A549 (cell line): ENCODE measurements around the gene TTC21A. TPM values are rescaled to one million over a fixed set of nuclear protein-coding genes. Genes with fewer than 3 reads are reported as not detected.

Experiments used
- ATAC-seq, 2 experiments: fragments of 200-7000 bp in 1 of 2; fragments of >200 bp in 1 of 2; cut with Nextera tagmentation in 1 of 2; cut with Tn5 transposase in 1 of 2; 3 replicates each; pipeline versions ENCODE4 v1.8.0 to v1.9.1; 2018 to 2020; ENCODE audit warnings: mild to moderate bottlenecking in 1 of 2, moderate library complexity in 1 of 2
- CTCF ChIA-PET: fragments of 300-600 bp; sonication (Branson Sonifier 250); formaldehyde crosslinking; extraction: SDS; loops from one replicate; lab custom pipeline; 2021; ENCODE audit warnings: antibody characterized with exemption, inconsistent platforms; lab: Yijun Ruan, JAX
- POLR2A ChIA-PET: fragments of 350-600 bp; formaldehyde crosslinking; extraction: SDS; loops from one replicate; lab custom pipeline; 2021; ENCODE audit warnings: antibody characterized with exemption, inconsistent platforms; lab: Yijun Ruan, JAX
- DNase-seq, 2 experiments: peaks; one replicate each; pipeline versions ENCODE4 v3.0.0 to v3.0.0-alpha.2; 2011 to 2016; ENCODE audit warnings: low read depth in 1 of 2, low spot score in 1 of 2
- FAIRE-seq: peaks from 2 replicates; lab custom pipeline; 2011; peaks lifted over from hg19 to GRCh38; lab: Jason Lieb, UNC
- H3K27ac ChIP-seq, 2 experiments: fragments of >200 bp; sonication (Bioruptor Twin); formaldehyde crosslinking; 3 replicates each; pipeline ENCODE4 v1.5.1; 2016 to 2017
- H3K4me1 ChIP-seq: fragments of >200 bp; sonication (Bioruptor Twin); formaldehyde crosslinking; 3 replicates; pipeline ENCODE4 v1.6.1; 2016
- H3K4me2 ChIP-seq: fragments of >200 bp; sonication (Bioruptor Twin); formaldehyde crosslinking; 3 replicates; pipeline ENCODE4 v1.6.1; 2016
- H3K4me3 ChIP-seq: fragments of >200 bp; sonication (Bioruptor Twin); formaldehyde crosslinking; 3 replicates; pipeline ENCODE4 v1.5.1; 2016
- H3K9me3 ChIP-seq: fragments of >200 bp; sonication (Bioruptor Twin); formaldehyde crosslinking; 3 replicates; pipeline ENCODE4 v1.6.1; 2016
- CBX2 ChIP-seq: fragments of 200-600 bp; sonication (generic); IDR thresholded peaks from 2 replicates; pipeline ENCODE4 v1.6.1; 2016; ENCODE audit warnings: low read depth, mild to moderate bottlenecking, borderline replicate concordance
- CBX8 ChIP-seq: fragments of 200-600 bp; sonication (generic); IDR thresholded peaks from 2 replicates; pipeline ENCODE4 v1.6.1; 2016
- EHMT2 ChIP-seq: fragments of 200-600 bp; sonication (generic); IDR thresholded peaks from 2 replicates; pipeline ENCODE4 v1.6.1; 2016; ENCODE audit warnings: antibody characterized with exemption, low read depth, mild to moderate bottlenecking, moderate library complexity
- EP300 ChIP-seq, 2 experiments: fragments of >200 bp; sonication (Bioruptor Twin); formaldehyde crosslinking; IDR thresholded peaks; 2 replicates in 1 of 2; 3 replicates in 1 of 2; pipeline ENCODE4 v1.6.1; 2016 to 2017
- FOSB ChIP-seq: fragments of 250-450 bp; sonication (Bioruptor Pico); IDR thresholded peaks from 2 replicates; pipeline ENCODE4 v1.5.0; 2020; ENCODE audit warnings: mild to moderate bottlenecking, moderate library complexity
- HOXA7 ChIP-seq: fragments of 250-450 bp; sonication (Bioruptor Pico); IDR thresholded peaks from 2 replicates; pipeline ENCODE4 v1.5.0; 2020; ENCODE audit warnings: mild to moderate bottlenecking, moderate library complexity
- HOXB5 ChIP-seq: fragments of 250-450 bp; sonication (Bioruptor Pico); IDR thresholded peaks from 2 replicates; pipeline ENCODE4 v1.5.0; 2020; ENCODE audit warnings: mild to moderate bottlenecking, moderate library complexity
- JUNB ChIP-seq: fragments of >200 bp; sonication (Bioruptor Twin); formaldehyde crosslinking; IDR thresholded peaks from 2 replicates; pipeline ENCODE4 v1.6.1; 2016
- KDM5A ChIP-seq: fragments of 200-600 bp; sonication (generic); IDR thresholded peaks from 2 replicates; pipeline ENCODE4 v1.6.1; 2016; ENCODE audit warnings: antibody characterized with exemption, mild to moderate bottlenecking
- MAFK ChIP-seq: fragments of 450-650 bp; IDR thresholded peaks from 2 replicates; pipeline ENCODE4 v1.6.1; 2014; ENCODE audit not compliant: partially characterized antibody
- MAZ ChIP-seq: fragments of 150-350 bp; IDR thresholded peaks from 2 replicates; pipeline ENCODE4 v1.6.1; 2014; ENCODE audit warnings: antibody characterized with exemption, low read depth, low read length, borderline replicate concordance
- MYC ChIP-seq: IDR thresholded peaks from 2 replicates; pipeline ENCODE4 v1.6.1; 2012; ENCODE audit warnings: mild to moderate bottlenecking, inconsistent platforms, low read length, improper control_type of control experiment, borderline replicate concordance
- NFE2L2 ChIP-seq: fragments of 150-350 bp; conservative IDR thresholded peaks from 2 replicates; pipeline ENCODE4 v1.6.1; 2014; ENCODE audit warnings: low read length
- PHF8 ChIP-seq: fragments of 200-600 bp; sonication (generic); IDR thresholded peaks from 2 replicates; pipeline ENCODE4 v1.6.1; 2016; ENCODE audit warnings: low read depth, mild to moderate bottlenecking, antibody characterized with exemption, moderate library complexity, borderline replicate concordance
- POLR2A ChIP-seq: IDR thresholded peaks from 2 replicates; pipeline ENCODE4 v1.6.1; 2012; ENCODE audit warnings: mild to moderate bottlenecking, low read length
- RCOR1 ChIP-seq: fragments of 150-350 bp; IDR thresholded peaks from 2 replicates; pipeline ENCODE4 v1.6.1; 2014; ENCODE audit warnings: antibody characterized with exemption, low read length, low read depth
- RNF2 ChIP-seq: fragments of 200-600 bp; sonication (generic); IDR thresholded peaks from 2 replicates; pipeline ENCODE4 v1.6.1; 2016; ENCODE audit warnings: low read depth, mild to moderate bottlenecking, antibody characterized with exemption, moderate library complexity, borderline replicate concordance
- SREBF2 ChIP-seq: fragments of 450-650 bp; IDR thresholded peaks from 2 replicates; pipeline ENCODE4 v1.6.1; 2014; ENCODE audit warnings: mild to moderate bottlenecking, moderate library complexity
- TP53 ChIP-seq: fragments of 250-450 bp; sonication (Bioruptor Pico); IDR thresholded peaks from 2 replicates; pipeline ENCODE4 v1.5.0; 2021; ENCODE audit warnings: mild to moderate bottlenecking, moderate library complexity
- ZC3H11A ChIP-seq: fragments of 450-650 bp; IDR thresholded peaks from 2 replicates; pipeline ENCODE4 v1.6.1; 2014; ENCODE audit warnings: antibody characterized with exemption, mild to moderate bottlenecking
- ZFP36 ChIP-seq: fragments of 450-650 bp; IDR thresholded peaks from 2 replicates; pipeline ENCODE4 v1.6.1; 2014; ENCODE audit warnings: borderline replicate concordance; ENCODE audit not compliant: partially characterized antibody
- ZNF302 ChIP-seq: fragments of 250-450 bp; sonication (Bioruptor Pico); IDR thresholded peaks from 2 replicates; pipeline ENCODE4 v1.9.0; 2021; ENCODE audit warnings: inconsistent platforms, mild to moderate bottlenecking, moderate library complexity
- ZSCAN20 ChIP-seq: fragments of 250-450 bp; sonication (Bioruptor Pico); IDR thresholded peaks from 2 replicates; pipeline ENCODE4 v1.8.0; 2022; ENCODE audit warnings: mild to moderate bottlenecking, moderate library complexity
- WGBS: methylation state at CpG from one replicate; pipeline ENCODE4 v1.1.6; 2017; ENCODE audit errors: missing lambda C conversion rate; 5-methylcytosine and 5-hydroxymethylcytosine counted together
- polyA plus RNA-seq, 4 experiments: library from polyadenylated mRNA; depleted of rRNA in 3 of 4; stranded (reverse); fragments of >200 nt; fragmentation: RNase III in 1 of 4; extraction: RNeasy Plus Mini Kit Qiagen cat#74134 plus additional on column Dnase treatment in 1 of 4; gene quantifications; 2 replicates in 3 of 4; 3 replicates in 1 of 4; pipeline ENCODE4 v1.2.3, GENCODE V29; 2011 to 2017
- TF ChIP-seq, protein P1 (sequence below): fragments of 250-450 bp; sonication (Bioruptor Pico); IDR thresholded peaks from 2 replicates; pipeline ENCODE4 v1.5.0; 2020; ENCODE audit warnings: low read depth, mild to moderate bottlenecking, moderate library complexity
- TF ChIP-seq, protein P2 (sequence below): IDR thresholded peaks from 2 replicates; pipeline ENCODE4 v1.6.1; 2012; ENCODE audit warnings: low read depth, borderline replicate concordance
- TF ChIP-seq, protein P3 (sequence below): fragments of 150-350 bp; IDR thresholded peaks from 2 replicates; pipeline ENCODE4 v1.6.1; 2014; ENCODE audit warnings: low read depth, mild to moderate bottlenecking, low read length
- TF ChIP-seq, protein P4 (sequence below): IDR thresholded peaks from 2 replicates; pipeline ENCODE4 v1.6.1; 2012
- TF ChIP-seq, protein P5 (sequence below): fragments of >200 bp; sonication (Bioruptor Twin); formaldehyde crosslinking; IDR thresholded peaks from 2 replicates; pipeline ENCODE4 v1.6.1; 2016
- TF ChIP-seq, protein P6 (sequence below): fragments of 250-450 bp; sonication (Bioruptor Pico); IDR thresholded peaks from 2 replicates; pipeline ENCODE4 v1.5.0; 2021; ENCODE audit warnings: mild to moderate bottlenecking, moderate library complexity, borderline replicate concordance

TTC21A gene
- polyA plus RNA-seq, 2 of the 4 experiments (the other 2 are of a cell fraction), result 1.1 to 1.4 TPM

DNA sequence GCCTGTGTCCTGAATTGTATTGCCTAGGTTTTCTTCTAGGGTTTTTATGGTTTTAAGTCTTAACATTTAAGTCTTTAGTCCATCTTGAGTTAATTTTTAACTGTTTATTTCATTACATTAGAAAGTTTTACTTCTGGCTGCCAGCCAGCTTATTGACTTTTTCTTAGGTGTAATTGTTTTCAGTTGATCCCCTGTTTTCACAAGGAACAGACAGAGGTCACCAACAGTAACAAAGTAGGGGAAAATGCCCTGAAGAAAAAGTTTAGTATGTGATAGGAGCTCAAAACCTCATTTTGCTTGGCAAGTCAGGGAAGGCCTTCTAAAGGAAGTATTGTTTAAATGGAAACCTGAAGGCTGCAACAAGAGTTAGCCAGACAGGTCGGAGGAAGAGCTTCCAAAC is 45.3 kb upstream of the TTC21A start:
- FAIRE-seq, result no peak
- no peak for ATAC-seq
- no peak overlapping the region for H3K4me3 ChIP-seq
- no peak overlapping the region for H3K27ac ChIP-seq
- ChIA-PET CTCF (no interaction called here), POLR2A (no interaction called here)
- H3K4me2 ChIP-seq, result no peak overlapping the region
- WGBS, result 48% methylated on average over 1 of the region's 1 CpG
- no peak for DNase-seq
- no peaks in the 10 kb centered on the region for H3K4me1 ChIP-seq
- no peak for TF ChIP-seq EP300 (IDR thresholded peaks at IDR 0.05)
- no peak for TF ChIP-seq MAZ
- no peak for TF ChIP-seq SREBF2
- TF ChIP-seq TP53 (CRISPR knock-in tag), result no peak
- TF ChIP-seq NFE2L2, result no peak
- TF ChIP-seq HOXA7, result no peak
- H3K9me3 ChIP-seq, result no peaks in the 10 kb centered on the region

DNA sequence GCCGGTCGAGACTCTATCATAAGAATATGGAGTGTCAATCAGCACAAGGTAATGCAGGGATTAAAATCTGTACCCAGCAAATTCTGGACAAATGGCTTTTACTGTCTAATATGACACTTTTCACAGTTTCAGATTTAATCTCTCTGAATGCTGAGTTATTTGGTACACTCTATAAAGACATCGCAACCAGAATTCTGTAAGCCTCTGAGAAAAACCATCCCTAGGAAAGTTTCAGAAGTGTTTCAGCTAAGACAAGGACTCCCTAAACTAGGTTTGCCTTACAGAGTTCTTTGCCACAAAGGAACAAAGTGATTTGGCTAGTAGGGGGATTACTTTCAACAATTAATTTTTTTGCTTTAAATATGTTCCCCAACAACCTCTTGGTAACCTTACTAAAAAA is 44.3 kb upstream of the TTC21A start:
- POLR2A ChIA-PET, result no interaction called here
- no peak overlapping the region for H3K27ac ChIP-seq
- CTCF ChIA-PET, result interaction anchor here (1.6 kb wide), 1 partner anchor 225 kb away, joined by 4 read pairs; no protein-coding TSS in a partner anchor
- no peaks in the 10 kb centered on the region for H3K9me3 ChIP-seq
- H3K4me2 ChIP-seq, result no peak overlapping the region
- DNase-seq (no peak), FAIRE-seq (no peak), ATAC-seq (no peak)
- no peaks in the 10 kb centered on the region for H3K4me1 ChIP-seq
- 89% methylated on average over 3 of the region's 3 CpGs for WGBS
- H3K4me3 ChIP-seq, result no peak overlapping the region
- TF ChIP-seq, protein P1, sequence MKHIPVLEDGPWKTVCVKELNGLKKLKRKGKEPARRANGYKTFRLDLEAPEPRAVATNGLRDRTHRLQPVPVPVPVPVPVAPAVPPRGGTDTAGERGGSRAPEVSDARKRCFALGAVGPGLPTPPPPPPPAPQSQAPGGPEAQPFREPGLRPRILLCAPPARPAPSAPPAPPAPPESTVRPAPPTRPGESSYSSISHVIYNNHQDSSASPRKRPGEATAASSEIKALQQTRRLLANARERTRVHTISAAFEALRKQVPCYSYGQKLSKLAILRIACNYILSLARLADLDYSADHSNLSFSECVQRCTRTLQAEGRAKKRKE (CRISPR knock-in tag), result no peak
- TF ChIP-seq RCOR1, result no peak
- no peak for TF ChIP-seq KDM5A
- TF ChIP-seq EHMT2, result no peak
- TF ChIP-seq FOSB, result no peak
- TF ChIP-seq, protein P2, sequence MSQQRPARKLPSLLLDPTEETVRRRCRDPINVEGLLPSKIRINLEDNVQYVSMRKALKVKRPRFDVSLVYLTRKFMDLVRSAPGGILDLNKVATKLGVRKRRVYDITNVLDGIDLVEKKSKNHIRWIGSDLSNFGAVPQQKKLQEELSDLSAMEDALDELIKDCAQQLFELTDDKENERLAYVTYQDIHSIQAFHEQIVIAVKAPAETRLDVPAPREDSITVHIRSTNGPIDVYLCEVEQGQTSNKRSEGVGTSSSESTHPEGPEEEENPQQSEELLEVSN, result no peak
- no peak for TF ChIP-seq ZC3H11A
- TF ChIP-seq ZFP36, result no peak
- no peak for TF ChIP-seq ZSCAN20 (CRISPR knock-in tag)

DNA sequence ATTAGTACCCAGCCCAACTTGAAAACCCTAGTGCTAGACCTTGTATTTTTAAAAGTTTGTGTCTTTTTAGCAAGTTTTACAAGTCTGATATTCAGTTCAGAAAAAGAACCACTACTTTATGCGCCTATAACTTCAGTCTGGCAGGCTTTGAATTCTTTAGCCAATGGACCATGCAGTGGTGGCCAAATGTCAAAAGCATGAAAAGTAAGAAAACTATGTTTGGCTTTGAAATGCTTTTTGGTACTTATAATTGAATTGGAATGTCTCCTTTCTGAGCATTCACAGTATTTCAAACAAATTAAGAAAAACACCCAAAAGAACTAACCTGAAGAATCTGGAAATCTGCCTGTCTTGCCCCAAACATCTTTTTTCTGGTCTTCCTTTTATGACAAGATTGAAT is 42.8 kb upstream of the TTC21A start:
- ChIA-PET CTCF (interaction anchor here (1.1 to 1.4 kb wide), 2 partner anchors 29 to 361 kb away, joined by 3 to 5 read pairs; no protein-coding TSS in a partner anchor), POLR2A (no interaction called here)
- 95% methylated on average over 1 of the region's 1 CpG for WGBS
- Histone ChIP-seq H3K4me3 (no peak overlapping the region), H3K4me2 (no peak overlapping the region), H3K4me1 (no peaks in the 10 kb centered on the region), H3K27ac (no peak overlapping the region), H3K9me3 (no peaks in the 10 kb centered on the region)
- ATAC-seq, result no peak
- FAIRE-seq, result no peak
- DNase-seq, result no peak
- no peak for TF ChIP-seq CBX2
- no peak for TF ChIP-seq ZSCAN20 (CRISPR knock-in tag)
- TF ChIP-seq, protein P3, sequence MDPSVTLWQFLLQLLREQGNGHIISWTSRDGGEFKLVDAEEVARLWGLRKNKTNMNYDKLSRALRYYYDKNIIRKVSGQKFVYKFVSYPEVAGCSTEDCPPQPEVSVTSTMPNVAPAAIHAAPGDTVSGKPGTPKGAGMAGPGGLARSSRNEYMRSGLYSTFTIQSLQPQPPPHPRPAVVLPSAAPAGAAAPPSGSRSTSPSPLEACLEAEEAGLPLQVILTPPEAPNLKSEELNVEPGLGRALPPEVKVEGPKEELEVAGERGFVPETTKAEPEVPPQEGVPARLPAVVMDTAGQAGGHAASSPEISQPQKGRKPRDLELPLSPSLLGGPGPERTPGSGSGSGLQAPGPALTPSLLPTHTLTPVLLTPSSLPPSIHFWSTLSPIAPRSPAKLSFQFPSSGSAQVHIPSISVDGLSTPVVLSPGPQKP, result no peak
- TF ChIP-seq POLR2A, result no peak
- TF ChIP-seq MAFK, result no peak
- no peak for TF ChIP-seq CBX8
- no peak for TF ChIP-seq RCOR1
- TF ChIP-seq EP300 (IDR thresholded peaks at IDR 0.05), result no peak
- TF ChIP-seq JUNB, result no peak
- no peak for TF ChIP-seq RNF2
- TF ChIP-seq, protein P4, sequence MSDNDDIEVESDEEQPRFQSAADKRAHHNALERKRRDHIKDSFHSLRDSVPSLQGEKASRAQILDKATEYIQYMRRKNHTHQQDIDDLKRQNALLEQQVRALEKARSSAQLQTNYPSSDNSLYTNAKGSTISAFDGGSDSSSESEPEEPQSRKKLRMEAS, result no peak
- no peak for TF ChIP-seq HOXA7
- no peak for TF ChIP-seq PHF8
- no peak for TF ChIP-seq ZNF302 (CRISPR knock-in tag)
- no peak for TF ChIP-seq HOXB5 (CRISPR knock-in tag)
- TF ChIP-seq, protein P5, sequence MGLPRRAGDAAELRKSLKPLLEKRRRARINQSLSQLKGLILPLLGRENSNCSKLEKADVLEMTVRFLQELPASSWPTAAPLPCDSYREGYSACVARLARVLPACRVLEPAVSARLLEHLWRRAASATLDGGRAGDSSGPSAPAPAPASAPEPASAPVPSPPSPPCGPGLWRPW, result no peak
- TF ChIP-seq MYC, result no peak
- no peak for TF ChIP-seq ZFP36
- TF ChIP-seq, protein P6, sequence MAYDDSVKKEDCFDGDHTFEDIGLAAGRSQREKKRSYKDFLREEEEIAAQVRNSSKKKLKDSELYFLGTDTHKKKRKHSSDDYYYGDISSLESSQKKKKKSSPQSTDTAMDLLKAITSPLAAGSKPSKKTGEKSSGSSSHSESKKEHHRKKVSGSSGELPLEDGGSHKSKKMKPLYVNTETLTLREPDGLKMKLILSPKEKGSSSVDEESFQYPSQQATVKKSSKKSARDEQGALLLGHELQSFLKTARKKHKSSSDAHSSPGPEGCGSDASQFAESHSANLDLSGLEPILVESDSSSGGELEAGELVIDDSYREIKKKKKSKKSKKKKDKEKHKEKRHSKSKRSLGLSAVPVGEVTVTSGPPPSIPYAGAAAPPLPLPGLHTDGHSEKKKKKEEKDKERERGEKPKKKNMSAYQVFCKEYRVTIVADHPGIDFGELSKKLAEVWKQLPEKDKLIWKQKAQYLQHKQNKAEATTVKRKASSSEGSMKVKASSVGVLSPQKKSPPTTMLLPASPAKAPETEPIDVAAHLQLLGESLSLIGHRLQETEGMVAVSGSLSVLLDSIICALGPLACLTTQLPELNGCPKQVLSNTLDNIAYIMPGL (CRISPR knock-in tag), result no peak
